ENCODE data around the gene ZNF138. TPM values are rescaled to one million over a fixed set of nuclear protein-coding genes. Genes with fewer than 3 reads are reported as not detected.
"Not testable (repeated sequence)": the region's sequence is repeated elsewhere in the genome, so short reads cannot be mapped to it uniquely, and the experiment has no call there.

ZNF138 gene
- total RNA-seq, 2 donors from 2014 or later, result 10.1 to 13.5 TPM

GRCh38 chr7:64811767-64812166 lies 17.5 kb downstream of the ZNF138 start:
- H3K27me3 ChIP-seq (replicated peaks; ENCODE audit: insufficient read depth), result no peaks in the 10 kb centered on the region
- intact Hi-C loops (cut with DNase I), result no loop called here
- H3K36me3 ChIP-seq, result no peaks in the 10 kb centered on the region
- H3K4me1 ChIP-seq (replicated peaks), result no peaks in the 10 kb centered on the region
- H3K27ac ChIP-seq, result no peak overlapping the region
- TF ChIP-seq POLR2AphosphoS5 (IDR thresholded peaks at IDR 0.05) (no peak), POLR2A (IDR thresholded peaks at IDR 0.05) (no peak), CTCF (IDR thresholded peaks at IDR 0.05) (no peak)
- H3K9me3 ChIP-seq, result no peaks in the 10 kb centered on the region
- no peak overlapping the region for H3K4me3 ChIP-seq
- no peak for DNase-seq (ENCODE audit: low spot score)

GRCh38 chr7:64830926-64831325 lies 36.7 kb downstream of the ZNF138 start:
- no peak overlapping the region for H3K27ac ChIP-seq
- WGBS, result 98% methylated on average over 1 of the region's 1 CpG
- TF ChIP-seq CTCF (IDR thresholded peaks at IDR 0.05) (no peak), POLR2AphosphoS5 (IDR thresholded peaks at IDR 0.05) (no peak), POLR2A (IDR thresholded peaks at IDR 0.05) (no peak)
- no peak for DNase-seq (ENCODE audit: low spot score)
- no peaks in the 10 kb centered on the region for H3K4me1 ChIP-seq (replicated peaks)
- no peaks in the 10 kb centered on the region for H3K36me3 ChIP-seq
- H3K4me3 ChIP-seq, result no peak overlapping the region
- H3K9me3 ChIP-seq, result no peaks in the 10 kb centered on the region
- intact Hi-C loops (cut with DNase I), result no loop called here
- no peaks in the 10 kb centered on the region for H3K27me3 ChIP-seq (replicated peaks; ENCODE audit: insufficient read depth)

GRCh38 chr7:64832136-64832535 lies 37.9 kb downstream of the ZNF138 start:
- Histone ChIP-seq H3K9me3 (no peaks in the 10 kb centered on the region), H3K36me3 (no peaks in the 10 kb centered on the region), H3K4me1 (replicated peaks) (no peaks in the 10 kb centered on the region), H3K27me3 (replicated peaks; ENCODE audit: insufficient read depth) (no peaks in the 10 kb centered on the region), H3K27ac (no peak overlapping the region), H3K4me3 (no peak overlapping the region)
- DNase-seq (ENCODE audit: low spot score), result no peak
- WGBS, result 92% methylated on average over 4 of the region's 4 CpGs
- intact Hi-C loops (cut with DNase I), result no loop called here
- TF ChIP-seq CTCF (IDR thresholded peaks at IDR 0.05) (no peak), POLR2AphosphoS5 (IDR thresholded peaks at IDR 0.05) (no peak)

- Histone ChIP-seq H3K27ac (no peak overlapping the region), H3K4me3 (no peak overlapping the region), H3K9me3 (no peaks in the 10 kb centered on the region), H3K36me3 (no peaks in the 10 kb centered on the region), H3K27me3 (replicated peaks; ENCODE audit: insufficient read depth) (no peaks in the 10 kb centered on the region), H3K4me1 (replicated peaks) (no peaks in the 10 kb centered on the region)
- no peak for TF ChIP-seq CTCF (IDR thresholded peaks at IDR 0.05)
- TF ChIP-seq POLR2AphosphoS5 (IDR thresholded peaks at IDR 0.05), result no peak
- no peak for TF ChIP-seq POLR2A (IDR thresholded peaks at IDR 0.05)
- intact Hi-C loops (cut with DNase I), result no loop called here
- WGBS, result 87% methylated on average over 16 of the region's 16 CpGs
- DNase-seq (ENCODE audit: low spot score), result no peak
Measured at GRCh38 chr7:64834989-64835388, 40.8 kb downstream of the ZNF138 start.

GRCh38 chr7:64835856-64836255 lies 41.6 kb downstream of the ZNF138 start:
- H3K27me3 ChIP-seq (replicated peaks; ENCODE audit: insufficient read depth); DNase-seq (ENCODE audit: low spot score); H3K4me3 ChIP-seq; H3K36me3 ChIP-seq; H3K27ac ChIP-seq; intact Hi-C loops (cut with DNase I); H3K9me3 ChIP-seq; H3K4me1 ChIP-seq (replicated peaks): not testable (repeated sequence)
- 94% methylated on average over 8 of the region's 8 CpGs for WGBS

- H3K36me3 ChIP-seq; H3K9me3 ChIP-seq; H3K4me1 ChIP-seq (replicated peaks); H3K4me3 ChIP-seq; H3K27ac ChIP-seq; intact Hi-C loops (cut with DNase I); DNase-seq (ENCODE audit: low spot score); H3K27me3 ChIP-seq (replicated peaks; ENCODE audit: insufficient read depth): not testable (repeated sequence)
- 84% methylated on average over 8 of the region's 17 CpGs for WGBS
Measured at GRCh38 chr7:64838051-64838450, 43.8 kb downstream of the ZNF138 start.
